ENCODE data around the gene CLDN34. TPM values are rescaled to one million over a fixed set of nuclear protein-coding genes. Genes with fewer than 3 reads are reported as not detected.

Gene CLDN34
- polyA plus RNA-seq, 1 of the 3 experiments (the other 2 are of a cell fraction): not detected

DNA sequence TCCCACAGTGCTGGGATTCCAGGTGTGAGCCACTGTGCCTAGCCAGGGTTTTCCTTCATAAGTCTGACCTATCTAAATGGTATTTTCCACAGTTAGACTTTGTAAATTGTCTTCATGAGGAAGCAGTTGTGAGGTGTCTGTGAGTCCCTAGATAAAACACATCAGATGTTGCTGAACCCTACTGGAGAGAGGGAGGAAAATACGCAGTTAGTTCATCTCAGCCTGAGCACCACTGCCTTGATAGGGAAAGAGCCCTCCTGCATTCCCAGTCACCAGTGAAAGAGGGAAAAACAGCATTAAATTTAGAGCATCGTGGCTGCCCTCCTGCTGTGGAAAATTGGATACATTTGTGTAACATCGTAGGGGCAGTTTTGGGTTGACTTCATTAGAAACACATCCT, 31.7 kb upstream of the CLDN34 start (continued):
- TF ChIP-seq, protein P1, sequence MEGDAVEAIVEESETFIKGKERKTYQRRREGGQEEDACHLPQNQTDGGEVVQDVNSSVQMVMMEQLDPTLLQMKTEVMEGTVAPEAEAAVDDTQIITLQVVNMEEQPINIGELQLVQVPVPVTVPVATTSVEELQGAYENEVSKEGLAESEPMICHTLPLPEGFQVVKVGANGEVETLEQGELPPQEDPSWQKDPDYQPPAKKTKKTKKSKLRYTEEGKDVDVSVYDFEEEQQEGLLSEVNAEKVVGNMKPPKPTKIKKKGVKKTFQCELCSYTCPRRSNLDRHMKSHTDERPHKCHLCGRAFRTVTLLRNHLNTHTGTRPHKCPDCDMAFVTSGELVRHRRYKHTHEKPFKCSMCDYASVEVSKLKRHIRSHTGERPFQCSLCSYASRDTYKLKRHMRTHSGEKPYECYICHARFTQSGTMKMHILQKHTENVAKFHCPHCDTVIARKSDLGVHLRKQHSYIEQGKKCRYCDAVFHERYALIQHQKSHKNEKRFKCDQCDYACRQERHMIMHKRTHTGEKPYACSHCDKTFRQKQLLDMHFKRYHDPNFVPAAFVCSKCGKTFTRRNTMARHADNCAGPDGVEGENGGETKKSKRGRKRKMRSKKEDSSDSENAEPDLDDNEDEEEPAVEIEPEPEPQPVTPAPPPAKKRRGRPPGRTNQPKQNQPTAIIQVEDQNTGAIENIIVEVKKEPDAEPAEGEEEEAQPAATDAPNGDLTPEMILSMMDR (IDR thresholded peaks at IDR 0.05): no peak
- no peak for TF ChIP-seq TAF1 (IDR thresholded peaks at IDR 0.05; ENCODE audit: borderline replicate concordance, low read depth, low read length)
- TF ChIP-seq, protein P2, sequence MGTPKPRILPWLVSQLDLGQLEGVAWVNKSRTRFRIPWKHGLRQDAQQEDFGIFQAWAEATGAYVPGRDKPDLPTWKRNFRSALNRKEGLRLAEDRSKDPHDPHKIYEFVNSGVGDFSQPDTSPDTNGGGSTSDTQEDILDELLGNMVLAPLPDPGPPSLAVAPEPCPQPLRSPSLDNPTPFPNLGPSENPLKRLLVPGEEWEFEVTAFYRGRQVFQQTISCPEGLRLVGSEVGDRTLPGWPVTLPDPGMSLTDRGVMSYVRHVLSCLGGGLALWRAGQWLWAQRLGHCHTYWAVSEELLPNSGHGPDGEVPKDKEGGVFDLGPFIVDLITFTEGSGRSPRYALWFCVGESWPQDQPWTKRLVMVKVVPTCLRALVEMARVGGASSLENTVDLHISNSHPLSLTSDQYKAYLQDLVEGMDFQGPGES (IDR thresholded peaks at IDR 0.05; ENCODE audit: low read depth, low read length): no peak
- TF ChIP-seq, protein P3, sequence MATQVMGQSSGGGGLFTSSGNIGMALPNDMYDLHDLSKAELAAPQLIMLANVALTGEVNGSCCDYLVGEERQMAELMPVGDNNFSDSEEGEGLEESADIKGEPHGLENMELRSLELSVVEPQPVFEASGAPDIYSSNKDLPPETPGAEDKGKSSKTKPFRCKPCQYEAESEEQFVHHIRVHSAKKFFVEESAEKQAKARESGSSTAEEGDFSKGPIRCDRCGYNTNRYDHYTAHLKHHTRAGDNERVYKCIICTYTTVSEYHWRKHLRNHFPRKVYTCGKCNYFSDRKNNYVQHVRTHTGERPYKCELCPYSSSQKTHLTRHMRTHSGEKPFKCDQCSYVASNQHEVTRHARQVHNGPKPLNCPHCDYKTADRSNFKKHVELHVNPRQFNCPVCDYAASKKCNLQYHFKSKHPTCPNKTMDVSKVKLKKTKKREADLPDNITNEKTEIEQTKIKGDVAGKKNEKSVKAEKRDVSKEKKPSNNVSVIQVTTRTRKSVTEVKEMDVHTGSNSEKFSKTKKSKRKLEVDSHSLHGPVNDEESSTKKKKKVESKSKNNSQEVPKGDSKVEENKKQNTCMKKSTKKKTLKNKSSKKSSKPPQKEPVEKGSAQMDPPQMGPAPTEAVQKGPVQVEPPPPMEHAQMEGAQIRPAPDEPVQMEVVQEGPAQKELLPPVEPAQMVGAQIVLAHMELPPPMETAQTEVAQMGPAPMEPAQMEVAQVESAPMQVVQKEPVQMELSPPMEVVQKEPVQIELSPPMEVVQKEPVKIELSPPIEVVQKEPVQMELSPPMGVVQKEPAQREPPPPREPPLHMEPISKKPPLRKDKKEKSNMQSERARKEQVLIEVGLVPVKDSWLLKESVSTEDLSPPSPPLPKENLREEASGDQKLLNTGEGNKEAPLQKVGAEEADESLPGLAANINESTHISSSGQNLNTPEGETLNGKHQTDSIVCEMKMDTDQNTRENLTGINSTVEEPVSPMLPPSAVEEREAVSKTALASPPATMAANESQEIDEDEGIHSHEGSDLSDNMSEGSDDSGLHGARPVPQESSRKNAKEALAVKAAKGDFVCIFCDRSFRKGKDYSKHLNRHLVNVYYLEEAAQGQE (IDR thresholded peaks at IDR 0.05; ENCODE audit: low read depth, low read length): no peak

DNA sequence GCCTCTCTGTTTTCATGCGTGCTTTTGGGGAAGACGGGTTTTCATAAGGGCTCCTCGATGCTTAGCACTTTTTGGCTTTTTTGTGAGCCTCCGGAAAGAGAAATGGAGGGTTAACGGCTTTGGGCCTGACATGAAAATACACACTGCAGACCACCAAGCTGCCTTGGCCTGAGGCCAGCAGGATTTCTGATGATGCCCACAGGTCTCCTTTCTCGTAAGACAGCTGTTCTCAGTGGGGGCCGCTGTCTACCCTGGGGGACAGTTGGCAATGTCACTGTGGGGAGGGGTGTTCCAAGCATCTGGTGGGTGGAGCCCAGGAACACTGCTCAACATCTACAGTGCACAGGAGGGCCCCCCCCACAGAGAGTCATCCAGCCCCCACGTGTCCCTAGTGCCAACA, 29.4 kb upstream of the CLDN34 start:
- Histone ChIP-seq H3K27ac (ENCODE audit: low read depth in 2 of 2, low read length in 1 of 2) (no peak overlapping the region), H3K9me2 (no peaks in the 10 kb centered on the region), H3K4me3 (ENCODE audit: low read depth in 2 of 2, low read length in 1 of 2) (no peak overlapping the region), H3K79me2 (ENCODE audit: insufficient read depth) (no peaks in the 10 kb centered on the region), H3K4me1 (ENCODE audit: control insufficient read depth in 1 of 2, insufficient read depth in 2 of 2, low read depth in 1 of 2, low read length in 1 of 2) (no peaks in the 10 kb centered on the region), H3K9me3 (no peaks in the 10 kb centered on the region), H3K9ac (no peak overlapping the region), H2AFZ (ENCODE audit: low read depth) (no peak overlapping the region), H3K36me3 (replicated peaks in 1 of 2; ENCODE audit: control insufficient read depth in 1 of 2, insufficient read depth in 2 of 2, low read length in 1 of 2) (no peaks in the 10 kb centered on the region), H3F3A (replicated peaks; ENCODE audit: insufficient read depth) (no peaks in the 10 kb centered on the region), H4K20me1 (ENCODE audit: insufficient read depth) (no peaks in the 10 kb centered on the region), H3K27me3 (ENCODE audit: insufficient read depth) (no peaks in the 10 kb centered on the region), H3K4me2 (no peak overlapping the region)
- no peak for DNase-seq
- ChIA-PET POLR2A (no interaction called here), CTCF (no interaction called here)
- 27% methylated on average over 8 of the region's 8 CpGs for WGBS (ENCODE audit: low lambda C conversion rate)
- TF ChIP-seq TAF1 (IDR thresholded peaks at IDR 0.05; ENCODE audit: borderline replicate concordance, low read depth, low read length) (no peak), GATA2 (CRISPR knock-in tag; IDR thresholded peaks at IDR 0.05) (no peak), JUND (IDR thresholded peaks at IDR 0.05) (no peak), CHD2 (IDR thresholded peaks at IDR 0.05; ENCODE audit: low read length, partially characterized antibody) (no peak), RXRA (IDR thresholded peaks at IDR 0.05; ENCODE audit: borderline replicate concordance, low read depth) (no peak), TEAD4 (IDR thresholded peaks at IDR 0.05; ENCODE audit: borderline replicate concordance, insufficient read depth) (no peak), EZH2phosphoT487 (IDR thresholded peaks at IDR 0.05; ENCODE audit: borderline replicate concordance, low read depth) (no peak), FOSL2 (IDR thresholded peaks at IDR 0.05; ENCODE audit: borderline replicate concordance, low read depth) (no peak)
- TF ChIP-seq, protein P3 (IDR thresholded peaks at IDR 0.05; ENCODE audit: low read depth, low read length): no peak
- TF ChIP-seq, protein P4, sequence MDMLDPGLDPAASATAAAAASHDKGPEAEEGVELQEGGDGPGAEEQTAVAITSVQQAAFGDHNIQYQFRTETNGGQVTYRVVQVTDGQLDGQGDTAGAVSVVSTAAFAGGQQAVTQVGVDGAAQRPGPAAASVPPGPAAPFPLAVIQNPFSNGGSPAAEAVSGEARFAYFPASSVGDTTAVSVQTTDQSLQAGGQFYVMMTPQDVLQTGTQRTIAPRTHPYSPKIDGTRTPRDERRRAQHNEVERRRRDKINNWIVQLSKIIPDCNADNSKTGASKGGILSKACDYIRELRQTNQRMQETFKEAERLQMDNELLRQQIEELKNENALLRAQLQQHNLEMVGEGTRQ (IDR thresholded peaks at IDR 0.05; ENCODE audit: borderline replicate concordance, low read depth, low read length): no peak
- TF ChIP-seq, protein P5, sequence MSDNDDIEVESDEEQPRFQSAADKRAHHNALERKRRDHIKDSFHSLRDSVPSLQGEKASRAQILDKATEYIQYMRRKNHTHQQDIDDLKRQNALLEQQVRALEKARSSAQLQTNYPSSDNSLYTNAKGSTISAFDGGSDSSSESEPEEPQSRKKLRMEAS (IDR thresholded peaks at IDR 0.05; ENCODE audit: low read depth): no peak

Data from SK-N-SH (cell line).